GM10266 (cell line): ENCODE measurements around the gene TPRN.

Source experiments
- DNase-seq: peaks from one replicate; pipeline ENCODE4 v3.0.0; 2012; ENCODE audit errors: extremely low spot score
- CTCF ChIP-seq: IDR thresholded peaks from 2 replicates; pipeline ENCODE4 v1.5.1; 2012; ENCODE audit warnings: mild to moderate bottlenecking, low read depth; ENCODE audit not compliant: control insufficient read depth, insufficient read depth; ENCODE audit errors: missing control alignments

TPRN gene

GRCh38 chr9:137223078-137223970 is 22.8 kb upstream of the TPRN start:
- peak; percentile 100 for DNase-seq
- no peak for TF ChIP-seq CTCF

- DNase-seq, result no peak
Observed at GRCh38 chr9:137222190-137223077, 21.9 kb upstream of the TPRN start, which contains the start of gene RNF208. Gene RNF208 (minus strand): TSS chr9:137222240. CDS start chr9:137221212, 1,028 bp downstream.

GRCh38 chr9:137221506-137222111 is 21.1 kb upstream of the TPRN start:
- no peak for DNase-seq
- no peak for TF ChIP-seq CTCF

More at GRCh38 chr9:137222190-137223077, 21.9 kb upstream of the TPRN start, which contains the start of gene RNF208:
- no peak for TF ChIP-seq CTCF

GRCh38 chr9:137221095-137221505 is 20.6 kb upstream of the TPRN start:
- TF ChIP-seq CTCF, result no peak
- no peak for DNase-seq

- no peak for TF ChIP-seq CTCF
- DNase-seq, result no peak
Observed at GRCh38 chr9:137220317-137221094, 20.0 kb upstream of the TPRN start.

- no peak for TF ChIP-seq CTCF
- no peak for DNase-seq
Observed at GRCh38 chr9:137219757-137220316, 19.3 kb upstream of the TPRN start.
